H1 (cell line): ENCODE measurements around the gene HLA-DQA1. TPM values are rescaled to one million over a fixed set of nuclear protein-coding genes. Genes with fewer than 3 reads are reported as not detected.
"Not testable (repeated sequence)": the region's sequence is repeated elsewhere in the genome, so short reads cannot be mapped to it uniquely, and the experiment has no call there.

Experiments used
- CTCF ChIA-PET: fragments of 300-600 bp; sonication (Branson Sonifier 250); formaldehyde crosslinking; loops from one replicate; lab custom pipeline; 2021; ENCODE audit not compliant: partially characterized antibody; lab: Charles Lee
- POLR2A ChIA-PET: fragments of 300-600 bp; sonication (Branson Sonifier 250); formaldehyde crosslinking; loops from one replicate; lab custom pipeline; 2021; ENCODE audit warnings: inconsistent platforms; ENCODE audit not compliant: partially characterized antibody; lab: Charles Lee
- DNase-seq, 2 experiments: peaks; one replicate each; pipeline versions ENCODE4 v3.0.0 to v3.0.0-alpha.2; 2010 to 2022; ENCODE audit warnings: low spot score in 2 of 2, low read depth in 1 of 2, mixed read lengths in 1 of 2
- FAIRE-seq: peaks from 2 replicates; lab custom pipeline; 2011; peaks lifted over from hg19 to GRCh38; lab: Jason Lieb, UNC
- H2AFZ ChIP-seq: 2 replicates; pipeline ENCODE4 v1.8.1; 2012; ENCODE audit warnings: low read length, inconsistent platforms
- H2AK5ac ChIP-seq: 2 replicates; pipeline ENCODE4 v1.6.1; 2013; ENCODE audit warnings: low read depth, low read length
- H2BK120ac ChIP-seq: replicated peaks from 2 replicates; pipeline ENCODE3; 2013; ENCODE audit warnings: low read depth, low read length, inconsistent platforms
- H2BK12ac ChIP-seq: 2 replicates; pipeline ENCODE4 v1.6.1; 2013; ENCODE audit warnings: low read depth, low read length
- H2BK15ac ChIP-seq: 2 replicates; pipeline ENCODE4 v1.6.1; 2013; ENCODE audit warnings: low read length
- H2BK20ac ChIP-seq: 2 replicates; pipeline ENCODE4 v1.6.1; 2013; ENCODE audit warnings: low read length
- H2BK5ac ChIP-seq: 2 replicates; pipeline ENCODE4 v1.6.1; 2013; ENCODE audit warnings: low read depth, low read length
- H3K14ac ChIP-seq: 2 replicates; pipeline ENCODE4 v1.6.1; 2013; ENCODE audit warnings: inconsistent platforms; ENCODE audit not compliant: insufficient read length
- H3K18ac ChIP-seq: 2 replicates; pipeline ENCODE4 v1.6.1; 2013; ENCODE audit warnings: low read length; ENCODE audit errors: extremely low read depth
- H3K23ac ChIP-seq: 2 replicates; pipeline ENCODE4 v1.6.1; 2013; ENCODE audit warnings: inconsistent platforms; ENCODE audit not compliant: insufficient read length
- H3K23me2 ChIP-seq: 2 replicates; pipeline ENCODE4 v1.6.1; 2013; ENCODE audit warnings: low read depth, low read length
- H3K27ac ChIP-seq: 2 replicates; pipeline ENCODE4 v1.6.1; 2011; ENCODE audit warnings: low read depth, low read length, inconsistent platforms
- H3K27me3 ChIP-seq, 4 experiments: replicated peaks in 1 of 4; 1 replicate in 1 of 4; 2 replicates in 3 of 4; pipeline versions ENCODE4 v1.6.1 to v1.8.1; 2011 to 2013; ENCODE audit warnings: low read length in 3 of 4, mild to moderate bottlenecking in 3 of 4, inconsistent platforms in 2 of 4, mixed read lengths in 2 of 4, moderate library complexity in 1 of 4; ENCODE audit not compliant: control insufficient read depth in 3 of 4, insufficient read depth in 3 of 4; ENCODE audit errors: extremely low read depth in 1 of 4
- H3K36me3 ChIP-seq, 4 experiments: 2 replicates each; pipeline versions ENCODE4 v1.6.1 to v1.8.1; 2011 to 2013; ENCODE audit warnings: mild to moderate bottlenecking in 4 of 4, low read length in 3 of 4, moderate library complexity in 2 of 4, control low read depth in 1 of 4, inconsistent platforms in 1 of 4; ENCODE audit not compliant: insufficient read depth in 4 of 4, control insufficient read depth in 2 of 4
- H3K4ac ChIP-seq: replicated peaks from 2 replicates; pipeline ENCODE3; 2013; ENCODE audit warnings: low read length, low read depth, mixed read lengths, inconsistent platforms; ENCODE audit not compliant: insufficient read length
- H3K4me1 ChIP-seq, 4 experiments: replicated peaks in 1 of 4; 1 replicate in 1 of 4; 2 replicates in 3 of 4; pipeline versions ENCODE4 v1.6.1 to v1.8.1; 2011 to 2013; ENCODE audit warnings: low read length in 3 of 4, inconsistent platforms in 2 of 4, mixed read lengths in 1 of 4; ENCODE audit not compliant: insufficient read depth in 4 of 4, control insufficient read depth in 3 of 4
- H3K4me2 ChIP-seq, 2 experiments: 2 replicates each; pipeline versions ENCODE4 v1.6.1 to v1.8.1; 2011 to 2013; ENCODE audit warnings: low read depth in 2 of 2, low read length in 2 of 2, control low read depth in 1 of 2, inconsistent platforms in 1 of 2, mild to moderate bottlenecking in 1 of 2; ENCODE audit not compliant: insufficient read depth in 1 of 2
- H3K4me3 ChIP-seq, 4 experiments: fragments of 200-600, 300-600 bp in 1 of 4; sonication (generic), shearing (Covaris generic), sonication (Bioruptor Twin) in 1 of 4; 2 replicates each; pipeline versions ENCODE4 v1.5.1 to v1.8.1; 2011 to 2016; ENCODE audit warnings: low read length in 4 of 4, low read depth in 3 of 4, control low read depth in 2 of 4, inconsistent platforms in 2 of 4, mild to moderate bottlenecking in 2 of 4, mixed read lengths in 1 of 4, moderate library complexity in 1 of 4; ENCODE audit not compliant: insufficient read depth in 2 of 4; ENCODE audit errors: extremely low read depth in 1 of 4
- H3K56ac ChIP-seq: replicated peaks from 2 replicates; pipeline ENCODE3; 2013; ENCODE audit warnings: low read depth, mild to moderate bottlenecking, mixed read lengths, low read length, inconsistent platforms; ENCODE audit not compliant: insufficient read length
- H3K79me1 ChIP-seq: 2 replicates; pipeline ENCODE4 v1.6.1; 2013; ENCODE audit warnings: low read depth, low read length, control low read depth
- H3K79me2 ChIP-seq, 2 experiments: 2 replicates each; pipeline versions ENCODE4 v1.6.1 to v1.8.1; 2012 to 2013; ENCODE audit warnings: low read length in 2 of 2, mild to moderate bottlenecking in 2 of 2, inconsistent platforms in 1 of 2; ENCODE audit not compliant: insufficient read depth in 2 of 2, control insufficient read depth in 1 of 2
- H3K9ac ChIP-seq, 4 experiments: replicated peaks in 1 of 4; 1 replicate in 1 of 4; 2 replicates in 3 of 4; pipeline versions ENCODE4 v1.6.1 to v1.8.1; 2011 to 2013; ENCODE audit warnings: low read depth in 3 of 4, low read length in 3 of 4, control low read depth in 2 of 4, mild to moderate bottlenecking in 2 of 4, moderate library complexity in 2 of 4, inconsistent platforms in 1 of 4; ENCODE audit errors: extremely low read depth in 1 of 4
- H3K9me3 ChIP-seq, 2 experiments: 2 replicates each; pipeline versions ENCODE4 v1.6.1 to v1.8.1; 2012 to 2013; ENCODE audit warnings: mild to moderate bottlenecking in 2 of 2, moderate library complexity in 2 of 2, control low read depth in 1 of 2, inconsistent platforms in 1 of 2, low read depth in 1 of 2, low read length in 1 of 2, mixed read lengths in 1 of 2; ENCODE audit not compliant: insufficient read depth in 2 of 2
- H4K20me1 ChIP-seq, 2 experiments: replicated peaks in 1 of 2; 2 replicates each; pipeline versions ENCODE3 to v1.8.1; 2011 to 2013; ENCODE audit warnings: inconsistent platforms in 2 of 2, low read length in 2 of 2, mild to moderate bottlenecking in 1 of 2; ENCODE audit not compliant: insufficient read depth in 2 of 2, control insufficient read depth in 1 of 2
- H4K5ac ChIP-seq: 2 replicates; pipeline ENCODE4 v1.6.1; 2013; ENCODE audit warnings: low read length, low read depth, mixed read lengths, inconsistent platforms; ENCODE audit not compliant: insufficient read length
- H4K8ac ChIP-seq: 2 replicates; pipeline ENCODE4 v1.8.0; 2013; ENCODE audit warnings: mild to moderate bottlenecking, moderate library complexity, low read length, inconsistent platforms; ENCODE audit not compliant: insufficient read depth; ENCODE audit errors: extremely low read depth
- H4K91ac ChIP-seq: replicated peaks from 2 replicates; pipeline ENCODE3; 2013; ENCODE audit warnings: low read length, mixed read lengths, inconsistent platforms; ENCODE audit not compliant: insufficient read length
- WGBS, 2 experiments: shearing (Covaris generic) in 1 of 2; methylation state at CpG; one replicate each; pipeline versions ENCODE4 v1.1.6 to v1.1.7; 2013 to 2015; ENCODE audit warnings: low lambda C conversion rate in 2 of 2, mixed read lengths in 2 of 2, inconsistent platforms in 1 of 2, low coverage in 1 of 2, missing lambda C conversion rate in 1 of 2; ENCODE audit not compliant: insufficient replicate concordance in 2 of 2, insufficient coverage in 1 of 2, insufficient read length in 1 of 2; ENCODE audit errors: extremely low coverage in 1 of 2, missing lambda C conversion rate in 1 of 2; 5-methylcytosine and 5-hydroxymethylcytosine counted together
- polyA plus RNA-seq, 7 experiments: library from polyadenylated mRNA; depleted of rRNA in 3 of 7; stranded (reverse) in 5 of 7; unstranded in 2 of 7; fragments of >200 nt in 5 of 7; fragments of 200-250 nt in 2 of 7; gene quantifications; 1 replicate in 5 of 7; 2 replicates in 1 of 7; 4 replicates in 1 of 7; pipeline versions ENCODE4 v1.2.1 to v1.2.3, GENCODE V29; 2011 to 2013; ENCODE audit warnings: missing spikeins in 2 of 7, mixed read lengths in 2 of 7
- total RNA-seq: library from RNA; stranded (reverse); fragmentation: NEBNext Ultra II Directional; extraction: Animal tissue kit (Norgen Biotek cat#: 25700); gene quantifications from 2 replicates; pipeline ENCODE4 v1.2.1, GENCODE V29; 2021

Gene HLA-DQA1
- total and polyA plus RNA-seq, 2 of the 8 experiments (the other 6 are each of a cell fraction or from before 2014, with no cell fraction given), result 0.12 TPM; not detected in 1

GRCh38 chr6:32641785-32642719 lies 4.8 kb downstream of the HLA-DQA1 start:
- H3K27me3 ChIP-seq, H3K79me2 ChIP-seq, POLR2A ChIA-PET, H3K27ac ChIP-seq, H2BK15ac ChIP-seq, H3K14ac ChIP-seq, H4K8ac ChIP-seq, H2BK5ac ChIP-seq, H3K9me3 ChIP-seq, H3K23ac ChIP-seq, DNase-seq, H2AK5ac ChIP-seq, H3K36me3 ChIP-seq, H2AFZ ChIP-seq, H4K91ac ChIP-seq, H3K79me1 ChIP-seq, H3K9ac ChIP-seq, H3K4me3 ChIP-seq, H3K4me1 ChIP-seq, H2BK12ac ChIP-seq, H3K4me2 ChIP-seq, H3K4ac ChIP-seq, H4K20me1 ChIP-seq, H2BK20ac ChIP-seq, H3K23me2 ChIP-seq, H4K5ac ChIP-seq, H2BK120ac ChIP-seq, CTCF ChIA-PET, H3K56ac ChIP-seq, FAIRE-seq, H3K18ac ChIP-seq: not testable (repeated sequence)
- WGBS, 2 experiments, result 91% methylated on average over 2 of the region's 2 CpGs; no CpG with 5 or more reads in 1 of the 2 experiments
